ENCODE data around the gene LMF2.

DNA sequence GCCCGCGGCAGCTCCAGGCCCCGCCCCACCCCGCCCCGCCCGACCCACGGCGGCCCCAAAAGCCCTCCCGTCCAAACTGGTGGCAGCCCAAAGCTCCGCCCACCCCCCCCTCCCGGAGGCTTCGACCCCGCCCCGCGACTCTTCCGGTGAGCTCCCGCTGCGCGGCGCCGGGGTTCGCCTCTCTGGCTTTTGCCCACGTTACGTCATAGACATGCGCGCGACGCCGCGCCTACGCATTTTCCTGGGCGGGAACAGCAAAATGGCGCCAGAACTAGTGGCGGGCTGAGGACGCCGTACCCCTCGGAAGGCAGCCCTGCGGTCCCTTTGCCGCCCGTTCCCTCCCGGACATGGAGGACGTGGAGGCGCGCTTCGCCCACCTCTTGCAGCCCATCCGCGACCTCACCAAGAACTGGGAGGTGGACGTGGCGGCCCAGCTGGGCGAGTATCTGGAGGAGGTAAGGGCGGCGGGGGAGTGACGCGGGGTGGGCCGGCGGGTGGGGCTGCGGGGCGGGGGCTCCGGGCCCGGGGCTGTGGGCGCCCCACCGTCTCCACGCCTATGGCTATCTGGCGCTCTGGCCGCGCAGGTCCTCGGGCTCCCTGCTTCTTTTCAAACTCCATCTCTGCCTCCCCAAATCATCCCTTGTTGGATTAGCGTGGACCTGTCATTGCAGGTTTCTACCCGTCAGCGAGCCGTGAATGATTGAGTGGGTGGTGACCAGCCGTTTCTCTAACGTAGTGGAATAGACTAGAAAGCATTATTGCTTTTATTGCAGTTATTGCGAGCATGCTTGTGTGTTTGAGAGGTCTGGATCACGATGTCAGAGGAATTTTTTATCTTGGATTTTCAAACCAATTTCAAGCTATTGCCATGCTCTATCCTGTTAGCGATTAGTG is 736 bp upstream of the LMF2 start, which contains the start of gene NCAPH2:
- no peak for TF ChIP-seq SUZ12 (IDR thresholded peaks at IDR 0.05; ENCODE audit: extremely low read depth, insufficient read depth, insufficient read length)
- TF ChIP-seq YY1 (IDR thresholded peaks at IDR 0.05; ENCODE audit: insufficient read depth, insufficient read length): peak; percentile 76
- TF ChIP-seq ZNF274 (IDR thresholded peaks at IDR 0.05; ENCODE audit: low read depth, low read length): no peak

Data from NT2/D1 (cell line).